GM19463 (cell line): ENCODE data around the gene CST1.
"Not testable (repeated sequence)": the region's sequence is repeated elsewhere in the genome, so short reads cannot be mapped to it uniquely, and the experiment has no call there.

Experiments used
- ATAC-seq: cut with Tn5 transposase; IDR thresholded peaks from one replicate; pipeline ENCODE4 v1.9.1; 2021; ENCODE audit warnings: mild to moderate bottlenecking, moderate library complexity; ENCODE audit not compliant: unreplicated experiment

CST1 gene

GRCh38 chr20:23755131-23755611, 4.4 kb upstream of the CST1 start:
- not testable (repeated sequence) for ATAC-seq

- ATAC-seq, result no peak
Measured at GRCh38 chr20:23754731-23755130, 4.0 kb upstream of the CST1 start.

- no peak for ATAC-seq
Measured at GRCh38 chr20:23753589-23753988, 2.9 kb upstream of the CST1 start.

GRCh38 chr20:23753194-23753548, 2.4 kb upstream of the CST1 start:
- no peak for ATAC-seq

GRCh38 chr20:23752481-23753193, 1.9 kb upstream of the CST1 start:
- no peak for ATAC-seq

- ATAC-seq, result no peak
Measured at GRCh38 chr20:23752019-23752418, 1.3 kb upstream of the CST1 start.

- ATAC-seq, result no peak
Measured at GRCh38 chr20:23749746-23750145, 989 bp downstream of the CST1 start.

- ATAC-seq, result not testable (repeated sequence)
Measured at GRCh38 chr20:23748975-23749374, 1.8 kb downstream of the CST1 start.

- ATAC-seq, result not testable (repeated sequence)
Measured at GRCh38 chr20:23747551-23747950, 3.2 kb downstream of the CST1 start.

- ATAC-seq, result not testable (repeated sequence)
Measured at GRCh38 chr20:23747092-23747491, 3.6 kb downstream of the CST1 start.

GRCh38 chr20:23746321-23746720, 4.4 kb downstream of the CST1 start:
- ATAC-seq, result no peak

- no peak for ATAC-seq
Measured at GRCh38 chr20:23745247-23745646, 5.5 kb downstream of the CST1 start.

- ATAC-seq, result no peak
Measured at GRCh38 chr20:23744817-23745216, 5.9 kb downstream of the CST1 start.

- ATAC-seq, result not testable (repeated sequence)
Measured at GRCh38 chr20:23735391-23735790, 15.3 kb downstream of the CST1 start.

- ATAC-seq, result not testable (repeated sequence)
Measured at GRCh38 chr20:23734949-23735348, 15.8 kb downstream of the CST1 start.

- ATAC-seq, result not testable (repeated sequence)
Measured at GRCh38 chr20:23734440-23734839, 16.3 kb downstream of the CST1 start.

GRCh38 chr20:23727016-23727415, 23.7 kb downstream of the CST1 start:
- no peak for ATAC-seq

GRCh38 chr20:23725102-23725501, 25.6 kb downstream of the CST1 start:
- ATAC-seq, result no peak

GRCh38 chr20:23723659-23724307, 27.0 kb downstream of the CST1 start:
- peak; percentile 75 for ATAC-seq

- ATAC-seq, result not testable (repeated sequence)
Measured at GRCh38 chr20:23722851-23723250, 27.9 kb downstream of the CST1 start.

- no peak for ATAC-seq
Measured at GRCh38 chr20:23721962-23722361, 28.8 kb downstream of the CST1 start.

- not testable (repeated sequence) for ATAC-seq
Measured at GRCh38 chr20:23719351-23719750, 31.4 kb downstream of the CST1 start.
